Measurements from ENCODE around the gene CDA. TPM values are rescaled to one million over a fixed set of nuclear protein-coding genes. Genes with fewer than 3 reads are reported as not detected.

CDA gene
- total RNA-seq (1 to 10 TPM in 1 of 2 donors, under 1 TPM in 1; 0.81 to 2.0 TPM), polyA plus RNA-seq (ENCODE audit: insufficient read depth, low read depth, low replicate concordance) (2.5 TPM)
- long read RNA-seq, donor 1 = 0 reads
- long read RNA-seq, donor 2, partial matches to known transcripts = 0 of 1 reads
- long read RNA-seq, donor 2, other reads (novel, unspliced or antisense) = 0 of 1 reads

DNA sequence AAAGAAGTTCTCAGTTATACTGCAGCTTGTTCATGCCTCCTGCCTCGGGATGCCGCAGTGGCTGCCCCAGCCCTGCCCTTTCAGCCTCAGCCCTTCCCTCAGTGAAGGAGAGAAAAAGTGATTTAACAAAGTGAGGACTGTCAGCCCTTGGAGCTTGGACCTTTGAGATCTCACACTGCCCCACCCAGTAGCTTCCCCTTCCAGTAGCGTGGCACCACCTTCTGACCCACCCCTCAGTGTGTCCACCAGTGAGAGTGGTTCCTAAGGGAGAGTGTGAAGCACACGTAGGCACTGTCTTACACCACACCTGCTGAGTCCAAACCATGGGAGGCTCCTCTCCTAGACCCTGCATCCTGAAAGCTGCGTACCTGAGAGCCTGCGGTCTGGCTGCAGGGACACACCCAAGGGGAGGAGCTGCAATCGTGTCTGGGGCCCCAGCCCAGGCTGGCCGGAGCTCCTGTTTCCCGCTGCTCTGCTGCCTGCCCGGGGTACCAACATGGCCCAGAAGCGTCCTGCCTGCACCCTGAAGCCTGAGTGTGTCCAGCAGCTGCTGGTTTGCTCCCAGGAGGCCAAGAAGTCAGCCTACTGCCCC, at the start of gene CDA:
CDA (plus strand) TSS at position 464 of the 592 bp plus-strand sequence; CDS start at position 497, 33 bp downstream.
- Histone ChIP-seq H3K27me3 (no peaks in the 10 kb centered on the region), H3K27ac (peak within 1 kb of the TSS in 1 of 2 donors; percentile 55), H3K4me1 (peaks cover 4% of the 10 kb centered on the region), H3K4me3 (no peak within 1 kb of the TSS), H3K36me3 (ENCODE audit: low read depth, missing control alignments) (no peaks in the 10 kb centered on the region), H3K9me3 (no peaks in the 10 kb centered on the region)
- TF ChIP-seq CTCF (IDR thresholded peaks at IDR 0.05) (no peak), POLR2A (IDR thresholded peaks at IDR 0.05) (no peak)
- no peak for DNase-seq
- intact Hi-C loops (cut with DNase I; ENCODE audit: low total_unique reads) = no loop called here
- WGBS, 2 donors = 78 to 79% methylated on average over 3 to 4 of the region's 11 CpGs

GRCh38 chr1:20540281-20540680, 48.6 kb upstream of the CDA start:
- H3K9me3 ChIP-seq = no peaks in the 10 kb centered on the region
- no peak overlapping the region for H3K4me3 ChIP-seq
- no peak for DNase-seq
- no peak for TF ChIP-seq CTCF (IDR thresholded peaks at IDR 0.05)
- no peaks in the 10 kb centered on the region for H3K27me3 ChIP-seq
- 75 to 100% methylated on average over 1 of the region's 1 CpG for WGBS, 2 donors
- intact Hi-C loops (cut with DNase I; ENCODE audit: low total_unique reads) = no loop called here
- H3K36me3 ChIP-seq (ENCODE audit: low read depth, missing control alignments) = no peaks in the 10 kb centered on the region
- H3K4me1 ChIP-seq = peaks cover under 1% of the 10 kb centered on the region
- H3K27ac ChIP-seq = no peak overlapping the region

DNA sequence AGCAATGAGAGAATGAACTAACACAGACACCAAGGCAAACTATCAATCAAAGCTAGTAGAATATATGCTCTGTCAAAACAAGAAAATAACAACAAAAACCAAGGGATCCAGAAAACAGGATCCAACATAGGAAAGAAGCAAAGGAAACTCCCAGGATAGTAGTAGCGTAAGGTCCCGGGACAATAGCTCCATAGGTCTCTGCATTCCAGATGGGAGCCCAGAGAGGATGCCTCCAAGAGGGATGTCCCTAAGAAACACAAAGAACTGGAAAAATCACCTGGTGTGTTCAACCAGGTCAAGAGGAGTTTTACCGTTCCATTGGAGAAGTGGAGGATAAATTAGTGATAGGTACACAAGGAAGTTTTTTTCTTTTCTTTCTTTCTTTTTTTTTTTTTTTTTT, 42.3 kb upstream of the CDA start:
- H3K9me3 ChIP-seq = no peaks in the 10 kb centered on the region
- 85 to 90% methylated on average over 3 of the region's 3 CpGs for WGBS, 2 donors
- intact Hi-C loops (cut with DNase I; ENCODE audit: low total_unique reads) = no loop called here
- peaks cover 6% of the 10 kb centered on the region for H3K4me1 ChIP-seq
- no peak for TF ChIP-seq CTCF (IDR thresholded peaks at IDR 0.05)
- TF ChIP-seq POLR2A (IDR thresholded peaks at IDR 0.05) = no peak
- H3K27ac ChIP-seq = no peak overlapping the region
- no peak overlapping the region for H3K4me3 ChIP-seq
- no peaks in the 10 kb centered on the region for H3K36me3 ChIP-seq (ENCODE audit: low read depth, missing control alignments)
- DNase-seq = no peak
- no peaks in the 10 kb centered on the region for H3K27me3 ChIP-seq

- intact Hi-C loops (cut with DNase I; ENCODE audit: low total_unique reads) = no loop called here
- H3K9me3 ChIP-seq = no peaks in the 10 kb centered on the region
- DNase-seq = no peak
- WGBS, 2 donors = 41 to 46% methylated on average over 3 of the region's 3 CpGs
- peaks cover 17% of the 10 kb centered on the region for H3K4me1 ChIP-seq
- H3K4me3 ChIP-seq = no peak overlapping the region
- no peak for TF ChIP-seq CTCF (IDR thresholded peaks at IDR 0.05)
- TF ChIP-seq POLR2A (IDR thresholded peaks at IDR 0.05) = no peak
- H3K36me3 ChIP-seq (ENCODE audit: low read depth, missing control alignments) = no peaks in the 10 kb centered on the region
- H3K27me3 ChIP-seq = no peaks in the 10 kb centered on the region
- H3K27ac ChIP-seq = peak overlapping the region in 1 of 2 donors; percentile 52
These were observed 37.7 kb upstream of the CDA start for GRCh38 chr1:20551161-20551560.

Measured in testis (tissue), 5 donors.